Stimulated activated CD4-positive, alpha-beta T cell treated with anti-CD3 and anti-CD28 coated beads, Interleukin-2, amount 100 ng/mL, for 48 hours (primary cell): ENCODE data around the gene SENP6.
"Not testable (repeated sequence)": the region's sequence is repeated elsewhere in the genome, so short reads cannot be mapped to it uniquely, and the experiment has no call there.

Experiments used
- DNase-seq, 2 donors: peaks; one replicate each; pipeline ENCODE4 v3.0.0-alpha.2; 2020

The SENP6 gene

GRCh38 chr6:75601304-75602245 is at the start of gene SENP6:
Gene SENP6, plus strand, starts transcription at chr6:75601880. Its CDS starts 645 bp downstream, at chr6:75602525.
- peak; percentile 50 to 58 for DNase-seq

- no peak for DNase-seq
Observed at GRCh38 chr6:75556240-75556639, 45.4 kb upstream of the SENP6 start.

- DNase-seq: no peak
Observed at GRCh38 chr6:75557068-75557467, 44.6 kb upstream of the SENP6 start.

GRCh38 chr6:75563032-75563431 is 38.6 kb upstream of the SENP6 start:
- DNase-seq: peak in 1 of 2 donors; percentile 1

- no peak for DNase-seq
Observed at GRCh38 chr6:75566137-75566767, 35.4 kb upstream of the SENP6 start.

- DNase-seq: no peak
Observed at GRCh38 chr6:75568100-75568499, 33.6 kb upstream of the SENP6 start.

- no peak for DNase-seq
Observed at GRCh38 chr6:75568965-75569364, 32.7 kb upstream of the SENP6 start.

GRCh38 chr6:75570671-75571070 is 31.0 kb upstream of the SENP6 start:
- DNase-seq: not testable (repeated sequence)

GRCh38 chr6:75572072-75572471 is 29.6 kb upstream of the SENP6 start:
- no peak for DNase-seq

- no peak for DNase-seq
Observed at GRCh38 chr6:75579951-75580350, 21.7 kb upstream of the SENP6 start.

GRCh38 chr6:75581231-75581630 is 20.4 kb upstream of the SENP6 start:
- DNase-seq: no peak

- DNase-seq: not testable (repeated sequence)
Observed at GRCh38 chr6:75584552-75584951, 17.1 kb upstream of the SENP6 start.

GRCh38 chr6:75588948-75589347 is 12.7 kb upstream of the SENP6 start:
- no peak for DNase-seq

- no peak for DNase-seq
Observed at GRCh38 chr6:75590370-75590769, 11.3 kb upstream of the SENP6 start.

- DNase-seq: not testable (repeated sequence)
Observed at GRCh38 chr6:75596380-75596779, 5.3 kb upstream of the SENP6 start.

GRCh38 chr6:75600768-75601167 is 912 bp upstream of the SENP6 start:
- DNase-seq: no peak

- DNase-seq: peak; percentile 51 to 53
Observed at GRCh38 chr6:75602246-75603105, 796 bp downstream of the SENP6 start.

GRCh38 chr6:75603106-75603420 is 1.4 kb downstream of the SENP6 start:
- DNase-seq: no peak

GRCh38 chr6:75604294-75604693 is 2.6 kb downstream of the SENP6 start:
- no peak for DNase-seq

- no peak for DNase-seq
Observed at GRCh38 chr6:75605635-75606034, 4.0 kb downstream of the SENP6 start.

GRCh38 chr6:75608304-75608703 is 6.6 kb downstream of the SENP6 start:
- no peak for DNase-seq

GRCh38 chr6:75608956-75609533 is 7.4 kb downstream of the SENP6 start:
- no peak for DNase-seq
